ENCODE measurements around the gene CUL1.
"Not testable (repeated sequence)": the region's sequence is repeated elsewhere in the genome, so short reads cannot be mapped to it uniquely, and the experiment has no call there.

Gene CUL1

GRCh38 chr7:148698007-148698396 is 701 bp upstream of the CUL1 start:
- DNase-seq = no peak

GRCh38 chr7:148699024-148699781 is 500 bp downstream of the CUL1 start:
- peak; percentile 60 to 72 for DNase-seq

GRCh38 chr7:148699782-148700629 is 1.3 kb downstream of the CUL1 start:
- peak; percentile 27 to 41 for DNase-seq

- DNase-seq = no peak
Measured at GRCh38 chr7:148700661-148701064, 2.0 kb downstream of the CUL1 start.

- DNase-seq = peak; percentile 38 to 49
Measured at GRCh38 chr7:148701414-148701813, 2.7 kb downstream of the CUL1 start.

GRCh38 chr7:148702876-148703670 is 4.4 kb downstream of the CUL1 start:
- DNase-seq = no peak

- not testable (repeated sequence) for DNase-seq
Measured at GRCh38 chr7:148703671-148703962, 4.9 kb downstream of the CUL1 start.

GRCh38 chr7:148704189-148704588 is 5.5 kb downstream of the CUL1 start:
- no peak for DNase-seq

- DNase-seq = no peak
Measured at GRCh38 chr7:148704970-148705369, 6.3 kb downstream of the CUL1 start.

- DNase-seq = no peak
Measured at GRCh38 chr7:148706368-148706767, 7.7 kb downstream of the CUL1 start.

- DNase-seq = peak; percentile 9 to 26
Measured at GRCh38 chr7:148708026-148708885, 9.6 kb downstream of the CUL1 start.

- no peak for DNase-seq
Measured at GRCh38 chr7:148709014-148709413, 10.3 kb downstream of the CUL1 start.

GRCh38 chr7:148710426-148710825 is 11.7 kb downstream of the CUL1 start:
- DNase-seq = not testable (repeated sequence)

- peak in 1 of 2 donors; percentile 25 for DNase-seq
Measured at GRCh38 chr7:148711191-148712102, 12.7 kb downstream of the CUL1 start.

- peak; percentile 39 to 68 for DNase-seq
Measured at GRCh38 chr7:148712678-148713329, 14.1 kb downstream of the CUL1 start.

GRCh38 chr7:148714498-148714897 is 15.8 kb downstream of the CUL1 start:
- no peak for DNase-seq

GRCh38 chr7:148715027-148715426 is 16.3 kb downstream of the CUL1 start:
- DNase-seq = no peak

GRCh38 chr7:148717266-148717793 is 18.6 kb downstream of the CUL1 start:
- DNase-seq = no peak

GRCh38 chr7:148718431-148718830 is 19.7 kb downstream of the CUL1 start:
- DNase-seq = no peak

GRCh38 chr7:148719753-148720152 is 21.1 kb downstream of the CUL1 start:
- no peak for DNase-seq
